ENCODE measurements around the gene RTN4RL1.

The RTN4RL1 gene

DNA sequence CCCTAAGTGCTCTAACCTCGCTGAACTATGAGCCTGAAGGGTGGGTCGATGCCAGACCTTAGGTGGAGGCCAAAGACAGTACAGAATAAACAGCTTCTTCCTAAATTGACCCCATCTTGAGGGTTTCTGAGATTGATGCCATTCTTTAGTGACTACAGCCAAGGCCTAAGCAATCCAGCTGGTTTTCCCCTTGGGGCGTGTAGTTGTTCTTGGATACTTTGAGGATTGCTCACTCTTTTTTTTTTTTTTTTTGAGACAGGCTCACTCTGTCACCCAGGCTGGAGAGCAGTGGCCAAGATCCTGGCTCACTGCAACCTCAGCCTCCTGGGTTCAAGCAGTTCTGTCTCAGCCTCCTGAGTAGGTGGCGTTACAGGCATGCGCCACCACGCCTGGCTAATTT, 18.7 kb upstream of the RTN4RL1 start:
- no peak for DNase-seq

- DNase-seq: no peak
Observed at GRCh38 chr17:2042933-2043332, 17.8 kb upstream of the RTN4RL1 start.

DNA sequence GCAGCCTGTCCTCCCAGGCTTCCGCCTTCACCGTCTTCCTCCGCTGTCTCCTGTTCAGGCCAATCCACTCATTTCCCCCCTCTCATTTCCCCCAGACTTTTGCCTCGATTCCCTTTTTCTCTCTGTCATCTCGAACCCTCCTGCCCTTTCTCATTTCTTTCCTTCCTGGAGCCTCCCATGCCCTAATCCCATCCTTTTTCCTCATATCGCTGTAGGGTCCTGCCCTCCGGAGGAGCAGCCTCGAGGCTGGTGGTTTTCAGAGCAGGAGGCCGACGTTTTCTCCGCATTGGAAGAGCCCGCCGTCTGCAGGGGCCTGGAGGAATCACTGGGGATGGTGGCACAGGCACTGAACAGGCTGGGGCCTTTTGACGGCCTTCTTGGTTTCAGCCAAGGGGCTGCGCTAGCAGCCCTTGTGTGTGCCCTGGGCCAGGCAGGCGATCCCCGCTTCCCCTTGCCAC, 17.3 kb upstream of the RTN4RL1 start:
- DNase-seq: no peak

GRCh38 chr17:2041561-2042389, 16.6 kb upstream of the RTN4RL1 start, which contains the start of gene OVCA2:
Gene OVCA2, plus strand, starts transcription at chr17:2042022. Its CDS starts 26 bp downstream, at chr17:2042048.
- DNase-seq: peak; percentile 91 to 96

DNA sequence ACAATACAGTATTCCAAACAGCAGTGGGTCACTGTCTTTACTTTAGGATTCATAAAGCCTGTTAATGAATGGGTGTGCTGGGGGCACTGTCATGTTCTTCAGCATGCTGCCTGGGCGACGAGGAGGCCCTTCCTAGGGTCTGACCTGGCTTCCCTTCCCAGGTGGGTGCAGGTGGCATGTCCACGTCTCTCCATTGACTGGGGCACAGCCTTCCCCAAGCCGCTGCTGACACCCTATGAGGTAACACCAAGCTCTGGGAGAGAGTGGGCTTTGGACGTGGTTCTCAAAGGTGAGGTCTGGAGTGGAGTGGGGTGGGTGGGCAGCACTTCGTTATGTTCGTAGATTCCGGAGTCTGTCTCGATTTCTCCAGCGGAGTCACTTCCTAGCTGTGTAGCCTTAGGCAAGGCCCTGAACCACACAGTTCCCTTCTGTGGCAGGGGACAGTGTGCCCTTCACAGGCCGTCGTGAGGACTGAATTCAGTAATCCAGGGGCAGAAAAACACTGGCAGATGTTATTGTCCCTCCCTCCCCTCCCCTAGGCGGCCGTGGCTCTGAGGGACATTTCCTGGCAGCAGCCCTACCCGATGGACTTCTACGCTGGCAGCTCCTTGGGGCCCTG, 15.9 kb upstream of the RTN4RL1 start:
- DNase-seq: peak in 1 of 2 donors; percentile 31

DNA sequence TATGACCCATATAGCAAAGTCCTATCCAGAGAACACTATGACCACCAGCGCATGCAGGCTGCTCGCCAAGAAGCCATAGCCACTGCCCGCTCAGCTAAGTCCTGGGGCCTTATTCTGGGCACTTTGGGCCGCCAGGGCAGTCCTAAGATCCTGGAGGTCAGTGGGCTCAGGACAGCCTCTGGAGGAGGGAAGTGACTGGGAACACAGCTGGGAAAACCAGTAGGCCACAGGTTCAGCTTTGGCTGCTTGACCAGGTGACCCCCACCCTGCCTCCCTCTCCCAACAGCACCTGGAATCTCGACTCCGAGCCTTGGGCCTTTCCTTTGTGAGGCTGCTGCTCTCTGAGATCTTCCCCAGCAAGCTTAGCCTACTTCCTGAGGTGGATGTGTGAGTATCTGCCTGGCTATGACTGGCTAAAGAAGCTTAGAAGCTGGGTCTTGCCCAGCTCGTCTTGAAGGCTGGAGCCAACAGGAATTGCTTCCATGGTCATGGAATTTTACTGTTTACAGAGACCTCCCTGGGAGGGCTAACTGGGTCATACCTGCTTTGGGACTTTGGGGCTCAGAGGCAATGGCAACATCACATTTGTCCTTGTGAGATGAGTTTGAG, 15.2 kb upstream of the RTN4RL1 start:
- no peak for DNase-seq

GRCh38 chr17:2037155-2037554, 12.0 kb upstream of the RTN4RL1 start:
- no peak for DNase-seq

GRCh38 chr17:2035541-2036488, 10.7 kb upstream of the RTN4RL1 start:
- no peak for DNase-seq

DNA sequence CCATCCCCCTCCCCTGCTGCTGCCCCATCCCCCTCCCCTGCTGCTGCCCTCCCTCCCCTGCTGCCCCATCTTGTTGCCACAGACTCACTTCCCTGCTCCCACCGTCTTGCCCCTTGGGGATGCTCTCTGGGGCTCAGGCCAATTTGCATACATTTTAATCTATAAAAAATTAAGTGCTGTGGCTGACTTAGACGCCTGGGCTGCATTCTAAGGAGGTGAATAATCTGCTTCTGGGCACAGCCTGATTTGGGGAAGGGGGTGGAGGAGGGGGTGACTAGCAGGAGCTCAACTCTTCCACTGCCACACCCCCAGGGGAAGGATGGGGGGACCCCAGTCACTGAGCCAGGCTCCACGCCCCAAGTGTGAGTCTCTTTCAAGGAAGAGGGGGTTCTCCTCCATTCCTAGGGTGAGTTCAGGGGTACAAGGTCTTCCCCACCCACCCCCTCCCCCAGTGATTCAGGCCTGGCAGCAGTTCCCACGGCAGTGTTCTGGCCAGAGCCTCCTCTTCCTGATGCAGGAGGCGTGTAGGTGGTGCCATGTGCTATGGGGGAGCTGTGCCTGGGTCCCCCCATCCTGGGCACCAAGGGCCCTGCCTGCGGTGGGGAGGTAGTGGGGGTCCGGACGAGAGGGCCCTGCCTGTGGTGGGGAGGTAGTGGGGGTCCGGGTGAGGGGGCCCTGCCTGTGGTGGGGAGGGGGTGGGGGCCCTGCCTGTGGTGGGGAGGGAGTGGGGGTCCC, 9.8 kb upstream of the RTN4RL1 start:
- DNase-seq: no peak

GRCh38 chr17:2034157-2034556, 9.0 kb upstream of the RTN4RL1 start:
- no peak for DNase-seq

- DNase-seq: no peak
Observed at GRCh38 chr17:2033153-2033552, 8.0 kb upstream of the RTN4RL1 start.

- no peak for DNase-seq
Observed at GRCh38 chr17:2030779-2031163, 5.6 kb upstream of the RTN4RL1 start.

- DNase-seq: peak; percentile 90 to 91
Observed at GRCh38 chr17:2029911-2030778, 5.0 kb upstream of the RTN4RL1 start, which contains the start of gene DPH1. Gene DPH1, plus strand, starts transcription at chr17:2030153. Its CDS starts 17 bp downstream, at chr17:2030170.

GRCh38 chr17:2028737-2029136, 3.6 kb upstream of the RTN4RL1 start:
- no peak for DNase-seq

- no peak for DNase-seq
Observed at GRCh38 chr17:2028234-2028614, 3.1 kb upstream of the RTN4RL1 start.

DNA sequence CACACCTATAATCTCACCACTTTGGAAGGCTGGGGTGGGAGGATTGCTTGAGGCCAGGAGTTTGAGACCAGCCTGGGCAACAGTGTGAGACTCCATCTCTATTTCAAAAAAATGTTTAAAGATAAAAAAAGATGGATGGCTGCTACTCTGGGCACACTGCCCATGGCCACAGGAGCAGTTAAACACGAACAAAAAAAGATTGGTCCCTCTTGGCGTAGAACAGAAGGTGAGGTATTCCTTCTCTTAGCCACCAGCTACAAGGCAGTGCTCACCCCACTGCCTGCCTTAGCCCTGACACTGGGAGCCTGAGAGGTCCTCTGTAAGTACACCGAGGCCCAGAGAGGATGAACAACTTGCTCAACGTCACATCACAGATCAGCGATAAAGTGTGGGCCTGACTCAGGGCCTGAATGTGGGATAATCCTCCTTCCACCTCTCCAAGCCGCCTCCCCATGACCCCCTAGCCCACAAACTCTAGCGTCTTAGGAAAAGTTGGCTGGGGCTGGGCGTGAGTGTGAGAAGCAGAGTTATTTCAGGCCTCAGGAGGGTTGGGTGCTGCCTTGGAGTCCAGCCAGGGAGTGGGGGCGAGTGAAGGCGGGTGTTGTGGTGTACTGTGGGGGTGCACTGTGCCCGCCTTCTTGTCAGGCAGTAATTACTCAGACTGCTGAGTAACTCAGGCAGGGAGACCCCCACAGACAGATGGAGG, 2.5 kb upstream of the RTN4RL1 start:
- DNase-seq: no peak

- DNase-seq: peak; percentile 41 to 64
Observed at GRCh38 chr17:2025622-2026309, 632 bp upstream of the RTN4RL1 start.

DNA sequence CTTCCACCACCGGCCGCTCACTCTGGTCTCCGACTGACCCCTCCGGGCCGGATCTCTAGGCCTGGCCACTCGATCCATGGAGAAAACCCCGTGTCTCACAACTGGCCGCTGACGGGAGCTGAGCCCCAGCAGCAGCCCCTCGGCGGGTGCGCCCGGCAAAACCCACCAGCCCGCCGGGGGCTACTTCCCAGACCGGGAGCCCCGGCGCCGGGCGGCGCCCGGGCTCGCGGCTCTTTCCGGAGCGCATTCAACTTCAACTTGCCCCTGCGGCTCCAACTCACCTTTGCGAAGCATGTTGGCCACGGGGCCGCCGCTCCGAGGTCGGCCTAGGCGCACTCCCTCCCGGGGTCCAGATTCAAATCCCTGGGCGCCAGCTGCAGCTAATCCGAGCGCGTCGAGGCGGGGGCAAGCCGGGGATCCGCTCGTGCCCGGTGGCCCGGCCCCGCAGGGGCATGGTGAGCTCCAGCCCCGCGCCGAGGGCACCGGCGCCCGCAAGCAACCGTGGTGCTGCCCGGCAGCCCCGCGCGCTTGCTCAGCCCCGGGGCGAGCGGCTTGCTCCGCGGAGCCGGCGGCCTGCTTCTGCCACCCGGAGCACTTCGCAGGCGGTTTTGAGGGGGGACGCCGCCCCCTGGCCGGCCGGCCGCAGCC, 438 bp downstream of the RTN4RL1 start:
- no peak for DNase-seq

All from inflammatory macrophage (primary cell).